ENCODE data around the gene KRT10.

GRCh38 chr17:40841246-40841645, 18.8 kb upstream of the KRT10 start:
- TF ChIP-seq CTCF (optimal IDR thresholded peaks at IDR 0.05 in 1 of 3, IDR thresholded peaks at IDR 0.05 in 1 of 3, conservative IDR thresholded peaks at IDR 0.05 in 1 of 3; ENCODE audit: extremely low read depth in 1 of 3, insufficient read depth in 2 of 3, low read length in 3 of 3) (no peak), EZH2 (IDR thresholded peaks at IDR 0.05; ENCODE audit: low read length) (no peak)

Data from keratinocyte (primary cell).